A549 (cell line): ENCODE measurements around the gene PLCB4.

Experiments used
- CTCF ChIP-seq: fragments of >200 bp; sonication (Bioruptor Twin); formaldehyde crosslinking; IDR thresholded peaks from 3 replicates; pipeline ENCODE4 v1.5.1; 2016
- HDAC2 ChIP-seq: fragments of 200-600 bp; sonication (generic); IDR thresholded peaks from 2 replicates; pipeline ENCODE4 v1.6.1; 2016
- MAFK ChIP-seq: fragments of 450-650 bp; IDR thresholded peaks from 2 replicates; pipeline ENCODE4 v1.6.1; 2014; ENCODE audit not compliant: partially characterized antibody
- NR3C1 ChIP-seq: fragments of >200 bp; sonication (Bioruptor Twin); formaldehyde crosslinking; IDR thresholded peaks from 3 replicates; pipeline ENCODE4 v1.6.1; 2017

GRCh38 chr20:9520086-9520485 lies 451.2 kb downstream of the PLCB4 start:
- TF ChIP-seq CTCF (no peak), NR3C1 (no peak), MAFK (no peak), HDAC2 (no peak)
